ENCODE data around the gene TLR3. TPM values are rescaled to one million over a fixed set of nuclear protein-coding genes. Genes with fewer than 3 reads are reported as not detected.

The TLR3 gene
- total and polyA plus RNA-seq, 2 of the 8 experiments (the other 6 are each of a cell fraction or from before 2014, with no cell fraction given): 1.00 to 2.6 TPM

GRCh38 chr4:186102931-186103330 is 34.0 kb downstream of the TLR3 start:
- WGBS, 2 experiments (ENCODE audit: extremely low coverage in 1 of 2, insufficient coverage in 1 of 2, insufficient read length in 1 of 2, insufficient replicate concordance in 2 of 2, low coverage in 1 of 2, low lambda C conversion rate in 2 of 2, missing lambda C conversion rate in 1 of 2): 94% methylated on average over 12 of the region's 12 CpGs; no CpG with 5 or more reads in 1 of the 2 experiments
- POLR2A ChIA-PET (ENCODE audit: partially characterized antibody): no interaction called here
- no peak overlapping the region for H3K56ac ChIP-seq (replicated peaks; ENCODE audit: insufficient read length, low read depth, low read length)
- TF ChIP-seq EGR1 (IDR thresholded peaks at IDR 0.05; ENCODE audit: borderline replicate concordance, low read depth, low read length) (no peak), MAFK (IDR thresholded peaks at IDR 0.05; ENCODE audit: low read depth, low read length) (no peak), HDAC6 (IDR thresholded peaks at IDR 0.05; ENCODE audit: low read depth, low read length) (no peak), ASH2L (IDR thresholded peaks at IDR 0.05; ENCODE audit: low read length) (no peak), ATF2 (IDR thresholded peaks at IDR 0.05; ENCODE audit: low read length) (no peak), SIN3A (conservative IDR thresholded peaks at IDR 0.05 in 1 of 2, IDR thresholded peaks at IDR 0.05 in 1 of 2; ENCODE audit: low read depth in 1 of 2, low read length in 2 of 2) (no peak)

More at GRCh38 chr4:186102931-186103330, 34.0 kb downstream of the TLR3 start:
- Histone ChIP-seq H3K4me2 (ENCODE audit: insufficient read depth in 1 of 2, low read depth in 2 of 2, low read length in 2 of 2) (no peak overlapping the region), H3K14ac (ENCODE audit: insufficient read length) (no peak overlapping the region), H4K8ac (ENCODE audit: extremely low read depth, insufficient read depth, low read length) (no peak overlapping the region; the same call in 1 of the 2 replicates), H3K27me3 (replicated peaks in 1 of 4; ENCODE audit: control insufficient read depth in 3 of 4, extremely low read depth in 1 of 4, insufficient read depth in 3 of 4, low read length in 3 of 4) (peaks cover 7 to 35% (median 27%) of the 10 kb centered on the region in 4 experiments; a peak in 6 of 7 replicates), H3K79me1 (ENCODE audit: low read depth, low read length) (no peaks in the 10 kb centered on the region), H4K91ac (replicated peaks; ENCODE audit: insufficient read length, low read length) (no peak overlapping the region), H3K36me3 (ENCODE audit: control insufficient read depth in 2 of 4, insufficient read depth in 4 of 4, low read length in 3 of 4) (no peaks in the 10 kb centered on the region), H3K9me3 (ENCODE audit: insufficient read depth in 2 of 2, low read depth in 1 of 2, low read length in 1 of 2) (no peaks in the 10 kb centered on the region), H2BK20ac (ENCODE audit: low read length) (no peak overlapping the region), H3K4ac (replicated peaks; ENCODE audit: insufficient read length, low read depth, low read length) (no peak overlapping the region), H3K4me1 (replicated peaks in 1 of 4; ENCODE audit: control insufficient read depth in 3 of 4, insufficient read depth in 4 of 4, low read length in 3 of 4) (peaks cover 0 to 7% (median 3%) of the 10 kb centered on the region in 4 experiments; a peak in 4 of 7 replicates), H2BK5ac (ENCODE audit: low read depth, low read length) (no peak overlapping the region), H3K27ac (ENCODE audit: low read depth, low read length) (no peak overlapping the region), H3K23ac (ENCODE audit: insufficient read length) (no peak overlapping the region), H3K4me3 (ENCODE audit: extremely low read depth in 1 of 4, insufficient read depth in 2 of 4, low read depth in 3 of 4, low read length in 4 of 4) (no peak overlapping the region), H4K5ac (ENCODE audit: insufficient read length, low read depth, low read length) (no peak overlapping the region), H2AK5ac (ENCODE audit: low read depth, low read length) (no peak overlapping the region), H2BK120ac (replicated peaks; ENCODE audit: low read depth, low read length) (no peak overlapping the region), H2BK12ac (ENCODE audit: low read depth, low read length) (no peak overlapping the region), H3K18ac (ENCODE audit: extremely low read depth, low read length) (no peak overlapping the region), H2AFZ (ENCODE audit: low read length) (no peak overlapping the region), H3K79me2 (ENCODE audit: control insufficient read depth in 1 of 2, insufficient read depth in 2 of 2, low read length in 2 of 2) (no peaks in the 10 kb centered on the region), H3K9ac (replicated peaks in 1 of 4; ENCODE audit: extremely low read depth in 1 of 4, low read depth in 3 of 4, low read length in 3 of 4) (no peak overlapping the region), H4K20me1 (replicated peaks in 1 of 2; ENCODE audit: control insufficient read depth in 1 of 2, insufficient read depth in 2 of 2, low read length in 2 of 2) (peaks cover 0 to 2% of the 10 kb centered on the region in 2 experiments), H3K23me2 (ENCODE audit: low read depth, low read length) (peaks cover 7% of the 10 kb centered on the region; the same call in 1 of the 2 replicates), H2BK15ac (ENCODE audit: low read length) (no peak overlapping the region)
- FAIRE-seq (no peak), DNase-seq (ENCODE audit: low read depth in 1 of 2, low spot score in 2 of 2) (no peak)
- CTCF ChIA-PET (ENCODE audit: partially characterized antibody): no interaction called here
